ENCODE data around the gene TOMM70.
"Not testable (repeated sequence)": the region's sequence is repeated elsewhere in the genome, so short reads cannot be mapped to it uniquely, and the experiment has no call there.

TOMM70 gene

DNA sequence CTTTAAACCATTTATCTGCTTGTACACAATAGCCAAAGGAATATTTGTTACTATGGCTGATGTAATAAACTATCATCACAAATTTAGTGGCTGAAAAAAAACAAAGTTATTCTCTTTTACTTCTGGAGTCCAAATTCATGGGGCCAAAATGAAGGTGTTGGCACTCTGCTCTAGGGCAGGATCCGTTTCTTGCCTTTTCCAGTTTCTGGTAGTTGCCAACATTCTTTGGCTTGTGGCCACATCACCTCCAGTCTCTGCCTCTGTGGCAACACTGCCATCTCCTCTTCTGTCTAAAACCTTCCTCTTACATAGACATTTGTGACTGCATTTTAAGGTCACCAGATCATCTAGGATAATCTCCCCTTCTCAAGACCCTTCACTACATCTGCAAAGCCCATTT lies 39.0 kb downstream of the TOMM70 start:
- DNase-seq: no peak

DNA sequence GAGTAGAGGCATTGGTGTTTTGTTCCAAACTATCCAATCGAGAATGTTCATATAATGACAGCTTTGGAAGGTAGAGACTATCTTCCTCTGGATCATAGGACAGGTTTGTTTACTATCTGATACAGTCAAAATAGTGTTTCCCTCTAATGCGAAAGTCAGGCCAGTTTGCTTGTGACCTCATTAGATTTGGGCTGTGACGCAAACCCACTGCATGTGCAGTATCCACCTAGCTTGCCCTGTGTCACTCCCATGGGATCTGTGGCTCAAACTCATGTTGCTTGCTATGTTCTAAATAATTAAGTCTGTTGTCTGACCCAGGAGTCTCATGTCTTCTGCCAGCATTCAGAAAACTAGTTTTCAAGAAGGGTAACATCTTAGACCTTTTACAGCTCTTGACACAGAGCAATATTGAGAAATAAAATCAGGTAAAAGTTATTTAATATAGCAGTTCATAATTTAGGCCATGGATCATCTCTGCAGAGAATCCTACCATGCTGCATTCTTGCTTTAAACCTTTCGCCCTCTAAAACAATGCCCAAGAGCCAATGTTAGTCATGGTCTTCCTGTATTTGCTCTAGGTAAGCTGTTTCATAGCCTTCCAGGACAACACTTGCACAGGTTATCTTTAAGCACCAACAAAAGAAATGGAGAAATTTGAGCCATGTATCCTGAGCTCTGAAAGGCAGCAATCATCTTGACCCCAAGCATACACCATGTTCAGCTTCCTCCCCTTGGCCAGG lies 40.0 kb downstream of the TOMM70 start:
- no peak for DNase-seq

DNA sequence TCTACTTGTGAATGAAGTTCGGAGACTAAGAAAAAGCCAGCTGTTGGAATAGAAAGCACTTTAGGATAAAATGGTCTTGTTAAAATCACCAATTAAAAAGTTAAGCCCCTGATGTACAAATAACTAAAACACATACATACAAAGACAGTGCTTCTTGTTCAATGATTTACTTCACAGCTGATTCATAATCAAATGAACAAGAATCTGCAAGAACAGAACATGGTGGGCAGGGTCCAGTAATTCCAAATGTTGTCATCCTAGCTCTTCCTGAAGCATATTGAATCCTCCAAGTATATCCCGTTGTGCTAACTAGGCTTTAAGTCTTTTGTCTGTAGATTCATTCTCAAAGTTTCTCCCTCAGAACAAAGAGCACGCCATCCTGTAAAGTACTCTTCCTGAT lies 41.9 kb downstream of the TOMM70 start:
- no peak for DNase-seq

DNA sequence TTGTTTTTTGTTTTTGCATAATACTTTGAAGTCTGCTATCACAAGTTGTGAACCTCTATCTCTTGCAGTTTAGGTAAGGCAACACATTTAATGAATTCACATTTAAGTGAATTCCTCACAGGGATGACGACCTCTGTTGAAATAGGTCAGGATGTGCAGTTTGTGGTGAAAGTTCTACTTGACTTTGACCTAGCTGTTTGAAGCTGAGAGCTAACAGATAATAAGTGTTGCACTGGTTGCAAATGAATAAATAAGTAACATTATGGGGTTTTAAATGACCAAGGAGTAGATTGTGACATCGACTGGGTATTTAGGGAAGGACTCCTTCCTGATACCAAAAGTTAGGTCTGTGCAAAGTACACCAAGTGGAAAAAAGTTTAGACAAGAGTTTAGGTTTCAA lies 42.5 kb downstream of the TOMM70 start:
- DNase-seq: no peak

DNA sequence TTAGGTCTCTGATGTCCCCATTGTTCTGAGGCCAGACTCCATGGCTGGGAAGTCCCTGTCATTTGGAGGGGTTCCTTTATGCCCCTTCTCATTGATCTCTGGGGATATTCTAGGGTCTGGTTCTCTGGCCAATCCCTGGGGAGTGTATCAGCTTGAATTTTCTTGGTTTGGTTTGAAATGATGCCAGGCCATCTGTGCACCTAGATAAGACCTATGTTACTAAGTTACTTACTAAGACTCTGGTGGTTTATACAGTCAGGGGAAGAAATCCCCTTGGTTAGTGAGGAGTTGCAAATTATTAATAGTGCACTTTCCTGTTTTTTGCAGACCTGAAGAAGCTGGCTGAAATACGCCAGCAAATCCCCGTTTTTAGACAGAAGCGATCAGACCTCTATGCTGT lies 46.0 kb downstream of the TOMM70 start:
- peak; percentile 65 for DNase-seq

DNA sequence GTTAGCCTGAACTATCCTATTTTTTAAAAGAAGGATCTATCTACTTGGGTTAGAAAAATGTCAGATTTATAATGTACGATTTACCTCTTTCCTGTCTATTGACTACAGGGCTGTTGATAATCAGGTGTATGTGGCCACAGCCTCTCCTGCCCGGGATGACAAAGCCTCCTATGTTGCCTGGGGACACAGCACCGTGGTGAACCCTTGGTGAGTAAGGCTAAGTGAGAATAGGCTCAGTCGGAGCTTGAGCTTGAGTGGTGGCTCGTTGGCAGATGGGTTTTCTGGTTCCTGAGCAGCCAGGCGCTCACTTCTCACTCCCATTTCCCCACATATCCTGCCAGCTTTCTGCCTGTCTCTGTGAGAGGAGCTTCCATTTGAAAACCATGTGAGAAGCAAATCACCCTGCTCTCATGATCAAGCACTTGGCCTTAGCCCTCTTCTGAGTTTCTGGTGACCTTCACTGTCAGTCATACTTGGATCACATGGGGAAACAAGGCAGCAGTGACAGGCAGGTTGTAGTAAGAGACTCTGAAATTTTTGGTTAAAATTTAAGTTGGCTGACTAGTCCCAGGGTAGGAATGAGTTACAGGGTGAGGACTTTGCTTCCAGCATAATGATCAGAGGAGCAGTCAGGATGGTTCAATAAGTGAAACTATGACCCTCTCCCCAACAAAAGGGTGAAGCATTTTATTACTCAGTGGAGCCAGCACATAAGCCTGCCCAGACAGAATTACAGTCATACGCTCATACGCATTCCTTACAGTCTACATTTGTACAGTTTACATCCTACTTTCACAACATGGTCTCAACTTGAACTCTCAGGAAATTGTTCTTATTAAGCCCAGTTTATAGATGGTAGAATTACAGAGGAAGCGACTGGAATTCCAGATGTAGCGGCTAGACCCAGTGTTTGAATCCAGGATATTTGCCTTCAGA lies 48.3 kb downstream of the TOMM70 start:
- no peak for DNase-seq

DNA sequence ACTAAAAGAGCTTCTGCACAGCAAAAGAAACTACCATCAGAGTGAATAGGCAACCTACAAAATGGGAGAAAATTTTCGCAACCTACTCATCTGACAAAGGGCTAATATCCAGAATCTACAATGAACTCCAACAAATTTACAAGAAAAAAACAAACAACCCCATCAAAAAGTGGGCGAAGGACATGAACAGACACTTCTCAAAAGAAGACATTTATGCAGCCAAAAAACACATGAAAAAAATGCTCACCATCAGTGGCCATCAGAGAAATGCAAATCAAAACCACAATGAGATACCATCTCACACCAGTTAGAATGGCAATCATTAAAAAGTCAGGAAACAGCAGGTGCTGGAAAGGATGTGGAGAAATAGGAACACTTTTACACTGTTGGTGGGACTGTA lies 49.1 kb downstream of the TOMM70 start:
- DNase-seq: not testable (repeated sequence)

DNA sequence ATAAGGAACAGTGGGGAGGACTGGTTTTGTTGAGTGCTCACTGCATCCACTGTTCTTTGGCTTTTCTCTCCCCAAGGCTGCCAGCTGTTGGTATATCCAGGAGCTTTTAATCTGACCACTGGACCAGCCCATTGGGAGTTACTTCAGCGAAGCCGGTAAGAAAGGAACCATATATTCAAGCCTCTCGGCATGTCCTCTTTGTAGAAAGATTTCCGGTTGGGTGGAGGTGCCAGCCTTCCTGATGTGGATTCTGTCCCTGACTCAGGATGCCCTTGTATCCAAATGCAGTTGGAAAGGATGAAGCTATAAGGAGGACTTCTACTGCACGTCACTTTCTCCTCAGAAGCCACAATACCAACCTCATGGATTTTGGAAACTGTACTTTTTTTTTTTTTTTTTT lies 52.2 kb downstream of the TOMM70 start:
- no peak for DNase-seq

DNA sequence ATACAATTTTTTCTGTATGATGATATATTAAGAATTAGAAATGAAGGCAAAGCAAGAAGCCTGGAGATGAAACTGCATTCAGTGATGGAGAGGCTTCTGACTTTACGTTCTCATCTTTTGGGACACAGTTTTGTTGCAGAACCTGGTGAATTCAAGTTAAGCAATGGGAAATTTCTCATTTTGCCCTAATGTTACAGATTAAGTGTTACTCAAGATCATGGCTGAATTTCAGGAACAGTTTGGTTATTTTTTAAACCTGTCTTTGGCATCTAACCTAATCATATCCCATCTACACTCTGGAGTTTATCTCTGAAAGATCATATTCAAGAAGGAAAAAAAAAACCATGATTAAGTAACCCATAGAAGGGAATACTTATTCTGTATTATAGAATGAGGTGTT lies 60.4 kb downstream of the TOMM70 start:
- DNase-seq: no peak

DNA sequence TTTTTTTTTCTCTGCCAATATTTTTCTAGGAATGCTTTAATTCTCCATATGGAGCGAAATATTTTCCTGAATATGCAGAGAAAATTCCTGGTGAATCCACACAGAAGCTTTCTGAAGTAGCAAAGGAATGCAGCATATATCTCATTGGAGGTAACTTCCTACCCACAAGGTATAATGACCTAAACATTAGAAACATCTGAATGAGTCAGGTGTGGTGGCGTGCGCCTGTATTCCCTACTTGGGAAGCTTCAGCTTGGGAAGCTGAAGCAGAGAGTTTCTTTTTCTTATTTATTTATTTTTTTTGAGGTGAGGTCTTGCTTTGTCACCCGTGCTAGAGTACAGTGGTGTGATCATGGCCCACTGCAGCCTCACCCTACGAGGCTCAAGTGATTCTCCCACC lies 61.1 kb downstream of the TOMM70 start:
- no peak for DNase-seq

DNA sequence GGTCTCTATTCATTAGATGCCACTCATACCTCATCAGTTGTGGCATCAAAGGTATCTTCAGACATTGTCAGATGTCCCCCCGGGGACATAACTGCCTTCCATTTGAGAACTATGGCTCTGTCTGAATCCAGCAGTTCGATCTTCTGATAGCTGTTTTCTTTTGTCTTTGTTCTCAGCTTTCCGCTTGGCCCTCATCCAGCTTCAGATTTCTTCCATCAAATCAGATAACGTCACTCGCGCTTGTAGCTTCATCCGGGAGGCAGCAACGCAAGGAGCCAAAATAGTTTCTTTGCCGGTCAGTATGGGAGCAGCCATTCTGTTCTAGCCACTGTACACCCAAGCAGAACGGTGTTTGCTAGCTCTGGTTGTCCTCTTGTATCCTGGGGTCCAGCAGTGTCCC lies 62.0 kb downstream of the TOMM70 start:
- no peak for DNase-seq

DNA sequence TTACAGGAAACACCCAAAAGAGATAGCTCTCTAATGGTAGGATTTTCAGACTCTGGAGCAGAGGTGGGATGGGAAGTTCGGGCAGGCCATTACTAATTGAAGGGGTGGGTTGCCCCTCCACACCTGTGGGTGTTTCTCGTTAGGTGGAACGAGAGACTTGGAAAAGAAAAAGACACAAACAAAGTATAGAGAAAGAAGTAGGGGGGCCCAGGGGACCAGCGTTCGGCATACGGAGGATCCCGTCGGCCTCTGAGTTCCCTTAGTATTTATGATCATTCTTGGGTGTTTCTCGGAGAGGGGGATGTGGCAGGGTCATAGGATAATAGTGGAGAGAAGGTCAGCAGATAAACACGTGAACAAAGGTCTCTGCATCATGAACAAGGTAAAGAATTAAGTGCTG lies 64.7 kb downstream of the TOMM70 start:
- DNase-seq: not testable (repeated sequence)

DNA sequence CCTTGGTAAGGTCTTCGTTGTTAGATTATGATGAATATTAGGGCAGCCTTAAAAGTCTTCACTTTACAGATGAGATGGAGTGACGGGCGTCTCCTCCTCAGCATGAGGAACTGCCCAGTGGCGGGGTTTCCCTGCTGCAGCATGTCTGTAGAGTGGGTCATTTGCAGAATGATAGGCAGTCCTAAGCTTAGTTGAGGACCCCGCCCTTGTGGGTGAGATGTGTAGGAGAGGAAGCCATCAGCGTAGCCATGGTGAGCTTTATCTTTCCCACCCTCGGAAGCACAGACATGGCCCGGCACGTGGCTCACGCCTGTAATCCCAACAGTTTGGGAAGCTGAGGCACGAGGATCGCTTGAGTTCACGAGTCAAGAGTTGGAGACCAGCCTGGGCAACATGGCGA lies 65.5 kb downstream of the TOMM70 start:
- no peak for DNase-seq

DNA sequence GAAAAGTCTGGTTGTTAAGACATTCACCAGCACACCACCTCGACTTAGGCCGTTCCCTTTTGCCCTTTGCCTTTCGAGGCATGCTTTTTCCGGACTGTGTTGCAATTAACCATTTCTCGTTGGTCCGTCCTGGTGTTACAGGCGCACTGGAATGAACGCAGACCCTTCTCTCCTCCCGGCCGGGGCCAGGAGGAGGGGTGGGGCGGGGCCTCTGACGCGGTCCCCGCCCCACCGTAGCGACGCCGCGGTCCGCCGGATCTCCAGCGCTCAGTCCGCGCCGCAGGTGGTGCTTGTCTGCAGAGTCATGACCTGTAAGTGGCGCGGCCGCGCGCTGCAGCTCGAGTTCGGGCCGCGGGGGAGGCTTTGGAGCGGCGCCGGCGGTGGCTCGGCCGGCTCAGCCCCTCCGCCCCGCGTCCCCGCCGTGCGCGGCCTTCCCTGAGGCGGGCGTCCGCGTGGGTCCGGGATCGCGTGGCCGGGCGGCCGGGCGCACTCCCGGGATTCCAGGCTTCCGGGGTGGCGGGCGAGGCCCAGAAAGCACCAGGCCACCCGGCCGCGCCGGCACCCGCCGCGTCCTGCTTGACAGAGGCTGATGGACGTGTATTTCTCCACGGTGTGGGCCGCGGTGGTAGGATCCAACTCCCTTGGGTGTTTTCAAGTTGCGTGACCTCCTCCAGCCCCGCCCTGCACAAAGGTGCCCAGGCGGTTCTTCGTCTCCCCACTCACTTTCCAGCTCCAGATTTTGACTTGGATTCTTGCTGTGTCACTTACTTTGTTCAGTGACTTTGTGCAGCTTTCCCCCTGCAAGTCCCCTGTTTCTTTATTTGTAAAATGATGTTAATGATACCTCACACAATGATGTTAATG lies 66.2 kb downstream of the TOMM70 start, which contains the start of gene NIT2:
Gene NIT2, plus strand, starts transcription at position 270 of the 864 bp plus-strand sequence. Its CDS starts 35 bp downstream, at position 305.
- DNase-seq: peak; percentile 57

DNA sequence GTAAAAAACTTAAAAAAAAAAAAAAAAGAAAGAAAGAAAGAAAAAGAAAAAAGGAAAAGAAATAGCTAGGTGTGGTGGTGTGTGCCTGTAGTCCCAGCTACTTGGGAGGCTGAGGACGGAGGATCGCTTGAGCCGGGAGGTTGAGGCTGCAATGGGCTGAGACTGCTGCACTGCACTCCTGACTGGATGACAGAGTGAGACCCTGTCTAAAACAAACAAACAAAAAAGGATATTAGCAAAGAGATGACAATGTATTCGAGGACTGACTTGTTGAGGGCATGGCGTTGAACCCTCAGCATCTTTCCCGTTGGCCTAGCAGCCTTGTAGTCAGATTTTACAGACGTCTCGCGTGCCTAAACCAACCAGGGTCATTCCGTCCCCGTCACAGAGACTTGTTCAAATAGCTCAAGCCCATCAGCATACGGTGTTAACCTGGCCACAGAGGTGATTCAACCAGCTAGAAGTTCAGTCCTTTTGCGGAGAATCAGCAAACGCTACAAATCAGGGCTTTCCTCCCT lies 66.9 kb downstream of the TOMM70 start:
- DNase-seq: no peak

DNA sequence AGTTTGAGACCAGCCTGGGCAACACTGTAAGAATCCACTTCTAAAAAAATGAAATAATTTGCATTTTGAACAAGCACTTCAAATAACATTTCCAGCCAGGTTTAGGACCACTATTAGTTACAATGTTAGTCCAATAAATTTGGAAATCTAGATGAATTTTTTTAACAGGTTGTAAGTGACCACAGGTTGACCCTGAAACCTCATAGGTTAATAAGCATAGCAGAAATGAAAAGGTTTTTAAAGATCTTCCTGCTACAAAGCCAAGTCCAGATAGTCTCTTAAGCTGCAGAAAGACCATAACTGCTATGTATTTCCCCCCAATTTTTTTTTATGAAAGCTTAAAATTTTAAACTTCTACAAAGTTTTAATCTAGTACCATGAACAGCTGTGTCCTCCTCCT lies 67.8 kb downstream of the TOMM70 start:
- no peak for DNase-seq

DNA sequence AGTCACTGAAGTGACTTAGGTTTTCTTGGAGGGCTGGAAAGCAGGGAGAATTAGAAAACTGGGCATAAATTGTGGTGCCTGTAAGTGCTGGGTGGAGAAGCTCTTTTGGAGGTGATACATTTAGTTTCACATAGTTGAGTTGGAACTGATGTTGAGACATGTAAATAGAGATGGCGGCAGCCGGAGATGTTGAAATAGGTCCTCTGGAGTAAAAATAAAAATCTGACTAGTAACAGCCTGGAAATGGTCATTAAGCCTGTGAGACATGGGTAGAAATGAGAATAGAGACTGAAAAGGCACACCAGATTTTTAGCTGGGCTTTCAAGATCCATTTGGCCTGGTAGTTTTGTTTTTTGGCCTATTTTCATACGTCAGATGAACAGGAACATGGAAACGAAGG lies 69.2 kb downstream of the TOMM70 start:
- no peak for DNase-seq

DNA sequence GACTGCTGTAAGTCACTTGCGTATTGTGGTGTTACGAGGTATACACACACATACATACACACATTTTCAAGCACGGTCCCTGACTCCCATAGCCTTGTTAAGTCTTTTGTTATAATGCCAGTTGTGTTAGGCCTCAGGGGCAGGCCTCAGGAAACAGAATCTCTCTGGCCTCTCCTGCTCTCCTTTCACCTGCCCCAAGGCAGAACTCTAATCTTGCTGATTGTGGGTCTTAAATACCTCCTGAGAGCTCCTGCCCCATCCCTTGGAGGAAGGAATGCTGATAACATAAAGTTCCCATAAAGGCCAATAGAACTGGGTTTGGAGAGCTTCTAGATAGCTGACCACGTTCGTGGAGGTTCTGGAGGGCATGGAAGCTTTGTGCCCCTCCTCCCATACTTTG lies 70.2 kb downstream of the TOMM70 start:
- no peak for DNase-seq

DNA sequence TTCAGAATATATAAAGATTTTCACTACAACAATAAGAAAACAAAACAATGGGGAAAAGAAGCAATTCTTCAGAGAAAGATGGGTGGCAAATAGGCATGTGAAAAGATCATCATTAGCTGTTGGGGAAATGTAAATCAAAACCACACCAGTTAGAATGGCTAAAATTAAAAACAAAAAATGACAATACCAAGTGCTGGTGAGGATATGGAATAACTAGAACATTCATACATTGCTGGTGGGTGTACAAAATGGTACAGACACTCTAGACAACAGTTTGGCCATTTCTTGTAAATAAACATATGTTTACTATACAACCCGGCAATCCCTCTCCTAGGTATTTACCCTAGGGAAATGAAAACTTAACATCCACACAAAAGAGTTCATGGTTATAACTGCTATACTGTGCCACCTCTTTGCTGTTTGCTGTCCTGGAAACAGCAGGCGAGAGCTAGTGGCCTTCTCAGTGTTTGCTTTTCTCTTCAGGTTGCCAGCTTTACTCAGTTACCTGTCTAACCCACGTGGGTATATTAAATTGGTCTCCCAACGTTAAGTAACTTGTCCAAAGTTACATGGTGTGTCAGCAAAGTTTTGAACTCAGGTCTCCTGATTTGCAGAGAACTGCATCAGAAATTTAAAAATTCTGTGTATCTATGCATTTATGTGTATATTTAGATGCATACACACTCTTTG lies 70.9 kb downstream of the TOMM70 start:
- no peak for DNase-seq

DNA sequence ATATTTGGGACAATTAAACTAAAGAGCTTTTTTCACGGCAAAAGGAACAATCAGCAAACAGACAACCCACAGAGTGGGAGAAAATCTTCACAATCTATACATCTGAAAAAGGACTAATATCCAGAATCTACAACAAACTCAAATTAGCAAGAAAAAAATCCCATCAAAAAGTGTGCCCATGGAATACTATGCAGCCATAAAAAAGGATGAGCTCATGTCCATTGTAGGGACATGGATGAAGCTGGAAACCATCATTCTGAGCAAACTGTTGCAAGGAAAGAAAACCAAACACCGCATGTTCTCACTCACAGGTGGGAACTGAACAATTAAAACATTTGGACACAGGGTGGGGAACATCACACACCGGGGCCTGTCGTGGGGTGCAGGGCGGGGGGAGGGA lies 73.5 kb downstream of the TOMM70 start:
- DNase-seq: not testable (repeated sequence)

DNA sequence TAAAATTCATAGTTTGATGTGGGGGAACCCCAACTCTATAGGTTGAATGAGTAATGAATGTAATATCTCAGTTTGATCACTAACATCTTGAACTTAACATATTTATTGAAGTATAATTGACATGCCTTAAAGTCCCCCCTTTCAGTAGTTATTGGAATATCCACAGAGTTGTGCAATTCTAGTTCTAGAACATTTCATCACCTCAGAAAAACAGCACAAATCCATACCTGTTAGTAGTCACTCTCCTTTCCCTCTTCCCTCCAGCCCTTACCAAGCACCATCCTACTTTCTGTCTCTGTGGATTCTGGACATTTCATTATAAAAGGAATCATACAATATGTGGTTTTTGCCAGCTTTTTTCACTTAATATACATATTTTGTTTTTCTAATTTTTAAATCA lies 75.1 kb downstream of the TOMM70 start:
- DNase-seq: no peak

DNA sequence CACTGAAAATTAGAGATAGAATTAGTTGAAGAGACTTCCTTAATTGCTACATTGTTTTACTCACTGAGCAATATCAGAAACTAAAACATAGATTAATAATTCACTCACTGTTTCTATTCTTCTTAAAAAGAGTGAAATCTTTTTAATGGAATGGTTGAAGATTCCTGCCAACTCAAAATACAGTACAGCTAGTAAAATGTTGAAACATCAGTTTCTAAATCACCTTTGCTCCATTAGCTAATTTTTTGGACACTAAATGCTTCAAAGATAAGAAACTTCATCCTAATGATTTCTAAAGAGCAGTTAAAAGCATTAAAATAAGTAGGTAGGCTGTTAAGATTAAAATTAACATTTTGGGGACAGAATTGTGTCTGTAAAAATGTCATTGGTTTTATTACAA lies 76.8 kb downstream of the TOMM70 start:
- no peak for DNase-seq

All from DMS 273 treated with DMSO at 0.1 percent for 48 hours (cell line).